Measurements from ENCODE around the gene CCDC81. TPM values are rescaled to one million over a fixed set of nuclear protein-coding genes. Genes with fewer than 3 reads are reported as not detected.

CCDC81 gene
- total and polyA plus RNA-seq, 2 donors (not counting 1 experiment from before 2014, with no cell fraction given) = 0.66 to 7.0 TPM

DNA sequence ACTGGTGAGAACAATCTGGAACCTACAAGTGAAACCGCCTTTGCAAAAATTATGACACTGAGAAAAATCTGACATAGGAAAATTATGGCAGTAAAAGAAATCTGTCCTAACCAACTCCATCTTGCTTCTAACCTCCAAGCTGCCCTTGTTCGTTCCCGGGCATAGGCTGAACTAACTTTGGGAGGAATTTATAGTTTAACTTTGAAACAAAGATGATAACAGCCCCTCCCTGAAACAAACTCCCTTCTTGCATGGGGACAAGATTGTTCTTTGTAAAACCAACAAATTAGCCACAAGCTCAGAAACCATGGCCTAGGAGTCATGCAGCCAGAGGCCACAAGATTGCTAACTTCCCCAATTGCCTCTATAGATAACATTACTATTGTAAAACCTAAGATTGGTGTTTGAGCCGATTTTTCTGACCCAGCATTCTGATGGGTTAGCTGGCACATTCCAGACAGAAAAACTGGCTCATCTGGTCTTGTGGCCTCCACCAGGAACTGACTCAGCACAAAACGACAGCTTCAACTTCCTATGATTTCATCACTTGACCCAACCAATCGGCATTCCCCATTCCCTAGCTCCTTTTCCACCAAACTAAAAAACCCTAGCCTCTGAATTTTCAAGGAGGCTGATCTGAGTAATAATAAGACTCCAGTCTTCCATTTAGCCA is 3.6 kb upstream of the CCDC81 start:
- no peaks in the 10 kb centered on the region for H3K4me1 ChIP-seq (ENCODE audit: control insufficient read depth, extremely low read depth, insufficient read depth, low read length)
- H3K27ac ChIP-seq (ENCODE audit: insufficient read depth, low read length) = no peak overlapping the region
- H3K36me3 ChIP-seq (ENCODE audit: control insufficient read depth, insufficient read depth, low read length) = no peaks in the 10 kb centered on the region
- no peaks in the 10 kb centered on the region for H3K27me3 ChIP-seq (ENCODE audit: control insufficient read depth, insufficient read depth, low read length)
- H3K9me3 ChIP-seq (ENCODE audit: control insufficient read depth, insufficient read depth, low read depth, low read length) = no peaks in the 10 kb centered on the region
- no peak for TF ChIP-seq EZH2 (IDR thresholded peaks at IDR 0.05; ENCODE audit: low read length, missing control alignments)
- TF ChIP-seq, protein P1, sequence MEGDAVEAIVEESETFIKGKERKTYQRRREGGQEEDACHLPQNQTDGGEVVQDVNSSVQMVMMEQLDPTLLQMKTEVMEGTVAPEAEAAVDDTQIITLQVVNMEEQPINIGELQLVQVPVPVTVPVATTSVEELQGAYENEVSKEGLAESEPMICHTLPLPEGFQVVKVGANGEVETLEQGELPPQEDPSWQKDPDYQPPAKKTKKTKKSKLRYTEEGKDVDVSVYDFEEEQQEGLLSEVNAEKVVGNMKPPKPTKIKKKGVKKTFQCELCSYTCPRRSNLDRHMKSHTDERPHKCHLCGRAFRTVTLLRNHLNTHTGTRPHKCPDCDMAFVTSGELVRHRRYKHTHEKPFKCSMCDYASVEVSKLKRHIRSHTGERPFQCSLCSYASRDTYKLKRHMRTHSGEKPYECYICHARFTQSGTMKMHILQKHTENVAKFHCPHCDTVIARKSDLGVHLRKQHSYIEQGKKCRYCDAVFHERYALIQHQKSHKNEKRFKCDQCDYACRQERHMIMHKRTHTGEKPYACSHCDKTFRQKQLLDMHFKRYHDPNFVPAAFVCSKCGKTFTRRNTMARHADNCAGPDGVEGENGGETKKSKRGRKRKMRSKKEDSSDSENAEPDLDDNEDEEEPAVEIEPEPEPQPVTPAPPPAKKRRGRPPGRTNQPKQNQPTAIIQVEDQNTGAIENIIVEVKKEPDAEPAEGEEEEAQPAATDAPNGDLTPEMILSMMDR (conservative IDR thresholded peaks at IDR 0.05 in 1 of 2, IDR thresholded peaks at IDR 0.05 in 1 of 2; ENCODE audit: low read depth in 1 of 2, low read length in 2 of 2) = no peak
- H4K20me1 ChIP-seq (ENCODE audit: control insufficient read depth, extremely low read depth, insufficient read depth, low read length) = no peaks in the 10 kb centered on the region
- peak; percentile 50 to 73 for DNase-seq (ENCODE audit: low read depth in 2 of 2)
- H2AFZ ChIP-seq (ENCODE audit: low read length) = no peak overlapping the region
- no peak overlapping the region for H3K4me3 ChIP-seq (replicated peaks in 1 of 4; ENCODE audit: control extremely low read depth in 1 of 4, insufficient read depth in 1 of 4, low read depth in 3 of 4, low read length in 4 of 4)
- no peak overlapping the region for H3K4me2 ChIP-seq (ENCODE audit: extremely low read depth, insufficient read depth, low read length)
- no peak overlapping the region for H3K9ac ChIP-seq (ENCODE audit: insufficient read depth, low read length)
- no peaks in the 10 kb centered on the region for H3K79me2 ChIP-seq (ENCODE audit: control insufficient read depth, insufficient read depth, low read length)

DNA sequence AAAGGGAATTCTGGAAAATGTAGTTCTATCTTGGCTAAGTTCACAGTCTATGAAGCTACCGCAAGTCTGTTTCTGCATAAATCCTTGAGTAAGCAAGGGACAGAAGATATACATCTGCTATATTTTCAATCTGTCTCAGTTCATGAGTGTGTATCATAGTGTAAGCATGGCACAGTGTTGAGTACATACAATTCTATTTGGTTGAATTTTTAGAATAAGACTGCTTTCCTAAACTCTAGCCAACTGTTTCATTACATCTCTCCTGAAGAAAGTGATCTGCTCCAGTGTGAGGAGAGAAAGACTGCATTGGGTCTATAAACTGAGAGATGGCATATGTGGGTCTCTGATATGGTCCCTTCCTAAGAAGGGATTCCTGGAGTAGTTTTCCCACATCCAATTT is 2.6 kb upstream of the CCDC81 start:
- no peaks in the 10 kb centered on the region for H3K27me3 ChIP-seq (ENCODE audit: control insufficient read depth, insufficient read depth, low read length)
- TF ChIP-seq EZH2 (IDR thresholded peaks at IDR 0.05; ENCODE audit: low read length, missing control alignments) = no peak
- TF ChIP-seq, protein P1 (conservative IDR thresholded peaks at IDR 0.05 in 1 of 2, IDR thresholded peaks at IDR 0.05 in 1 of 2; ENCODE audit: low read depth in 1 of 2, low read length in 2 of 2) = no peak
- H3K4me2 ChIP-seq (ENCODE audit: extremely low read depth, insufficient read depth, low read length) = no peak overlapping the region
- no peak overlapping the region for H2AFZ ChIP-seq (ENCODE audit: low read length)
- no peak overlapping the region for H3K9ac ChIP-seq (ENCODE audit: insufficient read depth, low read length)
- no peak overlapping the region for H3K27ac ChIP-seq (ENCODE audit: insufficient read depth, low read length)
- H3K9me3 ChIP-seq (ENCODE audit: control insufficient read depth, insufficient read depth, low read depth, low read length) = no peaks in the 10 kb centered on the region
- H4K20me1 ChIP-seq (ENCODE audit: control insufficient read depth, extremely low read depth, insufficient read depth, low read length) = no peaks in the 10 kb centered on the region
- DNase-seq (ENCODE audit: low read depth in 2 of 2) = no peak
- H3K4me3 ChIP-seq (replicated peaks in 1 of 4; ENCODE audit: control extremely low read depth in 1 of 4, insufficient read depth in 1 of 4, low read depth in 3 of 4, low read length in 4 of 4) = no peak overlapping the region
- no peaks in the 10 kb centered on the region for H3K4me1 ChIP-seq (ENCODE audit: control insufficient read depth, extremely low read depth, insufficient read depth, low read length)
- H3K79me2 ChIP-seq (ENCODE audit: control insufficient read depth, insufficient read depth, low read length) = no peaks in the 10 kb centered on the region
- no peaks in the 10 kb centered on the region for H3K36me3 ChIP-seq (ENCODE audit: control insufficient read depth, insufficient read depth, low read length)

DNA sequence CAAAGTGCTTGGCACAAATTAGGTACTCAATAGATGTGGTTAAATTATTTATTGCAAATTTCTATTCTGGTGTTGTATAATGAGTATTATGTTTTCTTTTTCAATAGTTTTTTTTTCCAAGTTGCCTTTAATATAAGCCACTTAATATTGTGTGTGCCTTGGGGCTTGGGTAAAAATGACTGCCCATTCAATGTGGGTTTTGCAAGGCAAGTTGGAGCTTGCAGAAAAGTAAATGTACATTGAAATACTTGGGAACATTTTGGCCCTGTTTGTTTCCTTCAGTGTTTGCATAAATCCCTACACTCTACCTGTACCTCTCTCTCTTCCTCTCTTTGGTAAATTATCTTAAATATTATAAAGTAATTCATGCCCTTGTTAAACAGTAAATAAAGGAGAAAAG is 2.1 kb upstream of the CCDC81 start:
- H2AFZ ChIP-seq (ENCODE audit: low read length) = no peak overlapping the region
- H3K4me2 ChIP-seq (ENCODE audit: extremely low read depth, insufficient read depth, low read length) = no peak overlapping the region
- no peaks in the 10 kb centered on the region for H3K4me1 ChIP-seq (ENCODE audit: control insufficient read depth, extremely low read depth, insufficient read depth, low read length)
- no peaks in the 10 kb centered on the region for H3K79me2 ChIP-seq (ENCODE audit: control insufficient read depth, insufficient read depth, low read length)
- no peaks in the 10 kb centered on the region for H3K27me3 ChIP-seq (ENCODE audit: control insufficient read depth, insufficient read depth, low read length)
- DNase-seq (ENCODE audit: low read depth in 2 of 2) = no peak
- H3K4me3 ChIP-seq (replicated peaks in 1 of 4; ENCODE audit: control extremely low read depth in 1 of 4, insufficient read depth in 1 of 4, low read depth in 3 of 4, low read length in 4 of 4) = no peak overlapping the region
- TF ChIP-seq, protein P1 (conservative IDR thresholded peaks at IDR 0.05 in 1 of 2, IDR thresholded peaks at IDR 0.05 in 1 of 2; ENCODE audit: low read depth in 1 of 2, low read length in 2 of 2) = no peak
- TF ChIP-seq EZH2 (IDR thresholded peaks at IDR 0.05; ENCODE audit: low read length, missing control alignments) = no peak
- H3K27ac ChIP-seq (ENCODE audit: insufficient read depth, low read length) = no peak overlapping the region
- H4K20me1 ChIP-seq (ENCODE audit: control insufficient read depth, extremely low read depth, insufficient read depth, low read length) = no peaks in the 10 kb centered on the region
- H3K36me3 ChIP-seq (ENCODE audit: control insufficient read depth, insufficient read depth, low read length) = no peaks in the 10 kb centered on the region
- no peak overlapping the region for H3K9ac ChIP-seq (ENCODE audit: insufficient read depth, low read length)
- no peaks in the 10 kb centered on the region for H3K9me3 ChIP-seq (ENCODE audit: control insufficient read depth, insufficient read depth, low read depth, low read length)
